Stimulated activated naive CD8-positive, alpha-beta T cell treated with anti-CD3 and anti-CD28 coated beads, Interleukin-15, Interleukin-2, amounts not matched to agents 100 U/mL and 50 U/mL, for 24 hours (primary cell): ENCODE measurements around the gene CEP112.

ENCODE experiments used
- ATAC-seq: fragments of 150-1000 bp; cut with Tn5 transposase; one replicate; pipeline ENCODE4 v1.10.0; 2021
- DNase-seq: peaks from one replicate; pipeline ENCODE4 v3.0.0; 2021

Gene CEP112

GRCh38 chr17:66211047-66211810 lies 19.3 kb upstream of the CEP112 start:
- ATAC-seq (no peak), DNase-seq (no peak)

GRCh38 chr17:66210208-66210574 lies 18.3 kb upstream of the CEP112 start:
- no peak for DNase-seq
- no peak for ATAC-seq

- DNase-seq (no peak), ATAC-seq (no peak)
Observed at GRCh38 chr17:66207936-66208335, 16.0 kb upstream of the CEP112 start.

GRCh38 chr17:66203274-66204015 lies 11.5 kb upstream of the CEP112 start:
- no peak for DNase-seq
- ATAC-seq = no peak

GRCh38 chr17:66200685-66201092 lies 8.8 kb upstream of the CEP112 start:
- ATAC-seq (no peak), DNase-seq (peak; percentile 34)

- no peak for ATAC-seq
Observed at GRCh38 chr17:66198242-66198641, 6.3 kb upstream of the CEP112 start.

GRCh38 chr17:66192378-66192687 lies 400 bp upstream of the CEP112 start:
- ATAC-seq (no peak), DNase-seq (no peak)

More at GRCh38 chr17:66198242-66198641, 6.3 kb upstream of the CEP112 start:
- no peak for DNase-seq

- DNase-seq = no peak
- ATAC-seq = peak; percentile 8
Observed at GRCh38 chr17:66190738-66191592, 968 bp downstream of the CEP112 start.

- ATAC-seq (no peak), DNase-seq (no peak)
Observed at GRCh38 chr17:66187718-66188117, 4.2 kb downstream of the CEP112 start.

GRCh38 chr17:66185862-66186261 lies 6.1 kb downstream of the CEP112 start:
- DNase-seq (no peak), ATAC-seq (no peak)

- DNase-seq (no peak), ATAC-seq (no peak)
Observed at GRCh38 chr17:66184392-66184791, 7.5 kb downstream of the CEP112 start.

- DNase-seq (no peak), ATAC-seq (no peak)
Observed at GRCh38 chr17:66183529-66183928, 8.4 kb downstream of the CEP112 start.

GRCh38 chr17:66178642-66179041 lies 13.3 kb downstream of the CEP112 start:
- DNase-seq (no peak), ATAC-seq (no peak)

- DNase-seq = no peak
- no peak for ATAC-seq
Observed at GRCh38 chr17:66177048-66177447, 14.9 kb downstream of the CEP112 start.

GRCh38 chr17:66175892-66176291 lies 16.0 kb downstream of the CEP112 start:
- ATAC-seq (no peak), DNase-seq (no peak)

- DNase-seq = no peak
- no peak for ATAC-seq
Observed at GRCh38 chr17:66172691-66173223, 19.2 kb downstream of the CEP112 start.

GRCh38 chr17:66172144-66172543 lies 19.8 kb downstream of the CEP112 start:
- ATAC-seq (no peak), DNase-seq (no peak)

GRCh38 chr17:66171692-66172091 lies 20.2 kb downstream of the CEP112 start:
- no peak for DNase-seq
- no peak for ATAC-seq

- ATAC-seq (no peak), DNase-seq (no peak)
Observed at GRCh38 chr17:66171172-66171571, 20.8 kb downstream of the CEP112 start.

GRCh38 chr17:66169839-66170238 lies 22.1 kb downstream of the CEP112 start:
- ATAC-seq = no peak
- DNase-seq = no peak

- ATAC-seq (no peak), DNase-seq (no peak)
Observed at GRCh38 chr17:66167189-66167815, 24.6 kb downstream of the CEP112 start.

- ATAC-seq (no peak), DNase-seq (no peak)
Observed at GRCh38 chr17:66165537-66166123, 26.3 kb downstream of the CEP112 start.
